GM21526 (cell line): Measurements from ENCODE around the gene F12.
"Not testable (repeated sequence)": the region's sequence is repeated elsewhere in the genome, so short reads cannot be mapped to it uniquely, and the experiment has no call there.

Experiments
- ATAC-seq: cut with Tn5 transposase; IDR thresholded peaks from one replicate; pipeline ENCODE4 v1.9.1; 2021; ENCODE audit warnings: moderate library complexity; ENCODE audit not compliant: unreplicated experiment, low FRiP score

F12 gene

DNA sequence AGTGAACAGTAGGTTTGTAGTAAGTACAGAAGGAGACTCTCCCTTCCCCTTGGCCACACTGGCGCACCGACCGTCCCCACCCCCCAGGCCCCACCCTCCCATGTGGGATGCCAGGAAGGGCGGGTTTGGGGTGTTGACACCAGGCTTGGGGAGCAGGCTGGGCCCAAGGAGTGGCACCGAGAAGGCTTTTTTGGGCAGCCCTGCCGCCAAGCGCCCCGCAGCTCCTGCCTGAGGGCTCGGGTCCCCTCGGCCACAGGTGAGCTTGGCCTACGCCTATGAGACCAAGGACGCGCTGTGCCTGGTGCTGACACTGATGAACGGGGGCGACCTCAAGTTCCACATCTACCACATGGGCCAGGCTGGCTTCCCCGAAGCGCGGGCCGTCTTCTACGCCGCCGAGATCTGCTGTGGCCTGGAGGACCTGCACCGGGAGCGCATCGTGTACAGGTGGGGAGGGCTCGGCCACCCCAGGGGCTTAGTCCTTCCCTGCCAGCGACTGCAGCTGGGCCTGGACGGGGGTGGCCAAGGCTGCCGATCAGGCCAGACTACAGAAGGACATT, 24.4 kb upstream of the F12 start:
- ATAC-seq: no peak

DNA sequence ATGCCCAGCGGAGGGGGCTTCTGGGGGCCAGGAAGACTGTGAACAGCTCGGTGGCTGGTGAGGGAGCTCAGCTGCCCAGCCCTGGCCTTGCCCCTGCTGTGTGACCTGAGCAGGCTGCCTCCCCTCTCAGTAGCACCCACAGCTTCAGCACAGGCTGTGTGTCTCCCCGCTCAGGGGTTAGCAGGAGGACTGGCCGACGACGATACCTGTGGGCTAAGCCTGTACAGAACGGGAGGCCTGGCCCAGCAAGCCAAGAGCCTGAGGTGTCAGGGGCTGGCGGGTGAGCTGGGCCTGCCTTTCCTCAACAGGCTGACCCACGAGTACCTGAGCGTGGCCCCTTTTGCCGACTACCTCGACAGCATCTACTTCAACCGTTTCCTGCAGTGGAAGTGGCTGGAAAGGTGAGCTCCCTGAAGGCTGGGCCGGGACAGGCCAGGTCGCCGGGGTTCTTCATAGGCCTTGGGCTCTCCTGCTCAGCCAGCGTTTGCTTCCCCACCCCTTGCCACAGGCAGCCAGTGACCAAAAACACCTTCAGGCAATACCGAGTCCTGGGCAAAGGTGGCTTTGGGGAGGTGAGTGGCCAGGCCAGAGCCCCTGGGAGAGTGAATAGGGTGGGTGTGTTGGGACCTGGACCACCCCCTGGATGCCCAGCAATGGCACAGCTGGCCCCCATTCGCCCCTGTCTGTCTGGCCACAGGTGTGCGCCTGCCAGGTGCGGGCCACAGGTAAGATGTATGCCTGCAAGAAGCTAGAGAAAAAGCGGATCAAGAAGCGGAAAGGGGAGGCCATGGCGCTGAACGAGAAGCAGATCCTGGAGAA, 23.7 kb upstream of the F12 start:
- no peak for ATAC-seq

DNA sequence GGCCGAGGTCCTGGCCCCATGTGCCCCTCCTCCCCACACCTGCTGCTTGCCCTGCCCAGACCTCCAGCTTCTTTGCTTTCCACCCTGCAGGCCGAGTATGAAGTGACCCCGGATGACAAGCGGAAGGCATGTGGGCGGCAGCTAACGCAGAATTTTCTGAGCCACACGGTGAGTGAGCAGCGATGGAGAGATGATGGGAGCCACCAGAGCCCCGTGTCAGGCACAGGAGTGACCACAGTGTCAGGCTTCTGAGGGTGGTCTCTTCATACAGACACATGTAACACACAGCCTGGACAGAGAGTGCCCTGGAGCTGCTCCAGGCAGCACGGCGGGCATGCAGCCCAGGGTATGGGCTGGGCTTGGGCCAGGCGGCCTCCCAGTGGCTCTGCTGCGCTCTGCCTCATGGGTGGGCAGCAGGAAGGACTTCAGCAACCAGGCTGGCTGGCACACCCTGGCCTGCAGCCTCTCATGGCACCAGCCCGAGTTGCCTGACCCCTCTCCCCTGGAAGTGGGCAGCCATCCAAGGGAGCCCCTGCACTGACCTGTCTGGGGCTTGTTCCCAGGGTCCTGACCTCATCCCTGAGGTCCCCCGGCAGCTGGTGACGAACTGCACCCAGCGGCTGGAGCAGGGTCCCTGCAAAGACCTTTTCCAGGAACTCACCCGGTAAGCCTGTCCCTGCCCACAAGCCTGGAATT, 22.9 kb upstream of the F12 start:
- ATAC-seq: no peak

DNA sequence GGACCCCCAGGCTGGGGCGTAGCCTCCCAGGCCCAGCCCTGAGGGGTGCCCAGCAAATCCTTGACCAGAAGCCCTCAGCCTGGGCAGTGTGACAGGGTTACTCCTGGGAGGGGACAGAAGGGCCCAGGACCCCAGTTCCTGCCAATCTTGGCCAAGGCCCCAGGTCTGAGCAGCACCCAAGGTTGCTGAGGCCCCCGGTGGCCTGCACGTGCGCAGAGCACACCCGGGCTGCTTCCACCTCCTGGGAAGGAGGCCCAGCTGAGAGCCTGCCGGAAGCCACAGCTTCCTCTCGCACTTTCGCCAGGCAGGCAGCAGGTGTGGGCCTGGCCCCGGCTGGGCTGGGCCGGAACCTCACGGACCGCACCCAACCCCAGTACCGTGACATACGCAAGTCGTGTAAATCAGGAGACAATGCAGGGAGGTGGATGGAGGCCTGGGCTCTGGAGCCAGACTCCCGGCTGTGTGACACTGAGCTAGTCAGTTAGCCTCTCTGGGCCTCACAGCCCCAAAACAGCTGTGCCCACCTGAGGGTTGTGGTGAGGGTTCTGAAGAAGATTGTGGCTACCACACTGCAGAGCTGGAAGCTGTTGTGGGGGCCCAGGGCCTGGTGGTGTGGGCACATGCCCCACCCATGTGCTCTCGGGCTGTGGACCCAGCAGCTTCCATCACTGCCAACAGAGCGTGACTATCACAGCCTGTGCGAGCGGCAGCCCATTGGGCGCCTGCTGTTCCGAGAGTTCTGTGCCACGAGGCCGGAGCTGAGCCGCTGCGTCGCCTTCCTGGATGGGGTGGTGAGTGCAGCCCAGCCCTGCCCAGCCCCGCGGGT, 22.2 kb upstream of the F12 start:
- ATAC-seq: peak; percentile 39

DNA sequence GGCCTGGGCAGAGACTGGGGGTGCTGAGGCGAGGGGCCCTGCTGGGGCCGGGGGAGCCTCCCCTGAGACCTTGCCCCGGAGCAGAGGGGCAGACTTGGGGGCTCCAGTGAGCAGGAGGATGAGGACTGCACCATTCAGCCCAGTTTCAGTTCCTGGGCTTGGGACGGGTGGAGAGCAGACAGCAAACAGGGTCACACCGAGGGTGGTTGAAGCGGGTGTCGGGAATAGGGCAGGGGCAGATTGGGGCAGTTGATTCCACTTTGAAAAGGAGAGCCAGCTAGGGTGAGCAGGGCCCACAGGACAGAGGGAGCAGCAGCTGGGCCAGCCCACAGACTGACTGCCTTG, 21.6 kb upstream of the F12 start:
- no peak for ATAC-seq

DNA sequence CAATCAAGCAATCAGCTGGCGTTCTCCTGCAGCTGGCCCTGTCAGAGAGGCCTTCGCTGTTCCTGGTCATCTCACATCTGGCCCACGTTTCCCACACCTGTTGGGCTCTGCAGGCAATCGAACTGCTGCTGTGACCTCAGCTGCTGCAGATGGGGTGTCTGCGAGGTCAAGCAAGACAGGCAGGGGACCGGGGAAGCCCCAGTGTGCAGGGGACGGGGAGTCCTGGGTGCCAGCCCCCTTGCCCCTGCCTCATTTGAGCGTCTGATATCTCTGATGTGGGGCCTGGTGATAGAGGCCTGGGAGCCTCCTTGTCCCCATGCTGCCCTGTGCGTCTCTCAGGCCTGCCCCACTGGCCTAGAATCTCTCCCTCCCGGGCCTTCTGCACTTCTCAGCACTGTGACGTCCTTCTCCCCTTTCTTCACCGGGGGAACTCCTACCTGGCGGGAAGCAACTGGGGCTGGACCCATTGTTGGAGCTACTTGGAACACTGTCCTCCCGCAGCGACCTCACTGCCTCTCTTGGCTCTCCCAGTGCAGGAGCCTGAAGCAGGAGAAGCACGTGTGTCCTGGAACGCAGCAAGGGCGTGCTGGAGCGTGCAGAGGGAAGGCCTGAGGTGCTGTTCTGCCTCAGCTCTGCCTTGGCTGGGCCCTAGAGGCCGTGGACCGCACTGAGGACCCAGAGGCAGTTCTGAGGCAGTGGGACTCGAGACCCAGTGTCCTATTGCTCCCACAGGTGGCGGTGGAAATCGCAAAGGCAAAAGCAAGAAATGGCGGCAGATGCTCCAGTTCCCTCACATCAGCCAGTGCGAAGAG, 21.0 kb upstream of the F12 start:
- no peak for ATAC-seq

DNA sequence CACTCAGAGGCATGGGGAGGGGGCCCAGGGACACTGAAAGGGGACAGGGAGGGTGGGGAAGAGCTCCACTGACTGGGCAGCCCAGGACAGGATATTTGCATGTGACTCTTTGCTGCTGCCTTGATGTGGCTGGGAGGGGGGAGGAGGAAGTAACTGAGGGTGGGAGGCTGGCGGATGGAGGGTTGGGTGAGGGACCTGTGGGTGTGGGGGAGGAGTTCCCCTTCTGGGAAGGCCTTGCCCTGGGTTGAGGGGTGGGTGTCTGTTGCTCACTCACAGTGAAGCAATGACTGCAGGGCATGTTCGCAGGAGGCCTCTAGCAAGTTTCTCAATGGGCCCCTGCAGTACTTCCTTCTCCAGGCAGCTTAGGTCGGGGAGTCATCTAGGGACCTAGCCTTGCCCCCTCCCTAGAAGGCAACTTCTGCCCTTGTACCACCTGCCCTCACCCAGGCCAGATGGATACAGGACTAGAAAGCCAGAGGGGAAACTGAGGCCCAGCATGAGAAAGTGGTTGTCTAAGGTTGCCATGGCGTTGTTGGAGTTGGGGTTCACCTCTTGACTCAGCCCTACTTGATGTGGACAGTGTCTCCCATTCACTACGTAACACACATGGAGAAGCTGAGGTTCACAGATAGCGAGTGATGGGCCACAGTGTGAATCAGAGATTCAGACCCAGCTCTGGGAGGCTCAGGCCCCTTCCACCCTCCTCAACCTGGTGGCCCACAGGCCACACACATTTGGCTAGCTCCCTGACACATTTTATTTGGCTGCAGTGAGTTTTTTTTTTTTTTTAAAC, 20.1 kb upstream of the F12 start:
- ATAC-seq: no peak

DNA sequence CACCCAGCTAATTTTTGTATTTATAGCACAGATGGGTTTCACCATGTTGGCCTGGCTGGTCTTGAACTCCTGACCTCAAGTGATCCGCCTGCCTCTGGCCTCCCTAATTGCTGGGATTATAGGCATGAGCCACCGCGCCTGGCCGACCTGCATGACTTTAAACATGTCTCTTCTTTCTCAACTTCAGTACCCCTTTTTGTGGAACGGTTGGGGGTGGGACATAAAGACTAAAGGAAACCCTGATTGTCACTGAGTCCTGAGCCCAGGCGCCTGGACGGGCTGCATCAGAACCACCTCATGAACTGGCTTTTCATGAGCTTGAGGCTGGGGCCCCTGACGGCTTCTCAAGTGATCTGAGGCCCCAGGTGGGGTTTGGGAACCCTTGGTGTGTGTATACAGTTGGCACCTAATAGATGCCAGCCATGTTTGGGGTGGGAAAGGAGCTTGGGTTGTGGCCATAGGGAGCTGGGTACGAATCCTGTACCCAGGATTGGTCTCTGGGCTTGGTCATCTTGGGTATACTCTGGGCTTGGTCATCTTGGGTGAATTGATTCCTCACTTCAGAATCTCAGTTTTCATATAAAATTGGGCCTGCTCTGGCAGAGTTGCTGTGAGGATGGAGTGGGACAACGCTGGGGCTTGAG, 19.3 kb upstream of the F12 start:
- ATAC-seq: no peak

DNA sequence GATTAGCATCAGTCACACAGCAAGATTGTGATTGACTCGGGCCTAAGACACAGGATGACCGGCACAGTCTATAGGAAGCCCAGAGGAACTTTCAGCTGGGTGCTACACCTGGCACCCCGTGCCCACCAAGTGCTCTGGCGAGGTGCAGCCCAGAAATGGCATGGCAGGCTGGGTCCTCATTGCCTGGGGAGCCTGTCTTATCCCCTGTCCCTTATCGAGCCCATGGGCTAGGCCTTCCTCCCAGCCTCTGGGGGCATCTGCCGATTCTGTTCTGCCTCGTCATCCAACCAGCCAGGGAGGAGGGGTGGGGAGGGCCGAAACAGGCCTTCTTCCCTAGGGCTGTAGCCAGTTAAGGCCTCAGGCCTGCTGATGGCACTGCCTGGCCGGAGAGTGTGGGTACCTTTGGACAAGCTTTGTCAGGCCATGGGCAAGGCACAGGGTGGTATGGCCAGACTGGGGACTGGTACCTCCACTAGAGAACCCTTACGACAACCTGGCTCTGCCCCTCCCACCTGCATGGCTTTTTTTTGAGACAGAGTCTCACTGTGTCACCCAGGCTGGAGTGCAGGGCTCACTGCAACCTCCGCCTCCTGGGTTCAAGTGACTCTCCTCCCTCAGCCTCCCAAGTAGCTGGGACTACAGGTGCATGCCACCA, 18.7 kb upstream of the F12 start:
- ATAC-seq: no peak

DNA sequence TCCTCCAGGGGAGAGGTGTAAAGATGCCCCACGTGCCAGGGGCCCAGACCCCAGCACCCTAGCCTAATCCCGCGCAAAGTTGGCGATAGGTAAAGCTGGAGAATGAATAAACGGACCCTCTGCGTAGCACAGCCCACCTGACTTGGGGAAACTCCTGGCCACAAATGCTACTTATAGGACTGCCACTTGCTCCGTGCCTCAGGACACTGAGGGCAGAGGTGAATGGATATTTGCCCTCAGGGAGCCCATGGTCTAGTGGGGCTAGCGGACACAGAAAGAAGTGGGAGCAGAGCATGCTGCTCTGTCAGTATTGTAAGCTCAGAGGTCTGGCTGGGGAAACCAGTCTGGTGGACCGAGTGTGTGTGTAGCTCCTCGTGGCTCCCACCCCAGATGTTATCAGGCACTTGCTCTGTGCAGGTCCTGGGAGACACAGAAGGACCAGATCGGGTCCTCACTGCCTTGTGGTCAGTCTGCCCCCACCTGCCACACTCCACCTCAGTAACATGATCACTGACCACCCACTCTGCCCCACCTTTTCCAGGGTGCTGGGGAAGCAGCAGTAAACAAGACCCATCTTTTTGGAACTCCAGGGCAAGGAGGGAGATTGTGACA, 18.0 kb upstream of the F12 start:
- no peak for ATAC-seq

DNA sequence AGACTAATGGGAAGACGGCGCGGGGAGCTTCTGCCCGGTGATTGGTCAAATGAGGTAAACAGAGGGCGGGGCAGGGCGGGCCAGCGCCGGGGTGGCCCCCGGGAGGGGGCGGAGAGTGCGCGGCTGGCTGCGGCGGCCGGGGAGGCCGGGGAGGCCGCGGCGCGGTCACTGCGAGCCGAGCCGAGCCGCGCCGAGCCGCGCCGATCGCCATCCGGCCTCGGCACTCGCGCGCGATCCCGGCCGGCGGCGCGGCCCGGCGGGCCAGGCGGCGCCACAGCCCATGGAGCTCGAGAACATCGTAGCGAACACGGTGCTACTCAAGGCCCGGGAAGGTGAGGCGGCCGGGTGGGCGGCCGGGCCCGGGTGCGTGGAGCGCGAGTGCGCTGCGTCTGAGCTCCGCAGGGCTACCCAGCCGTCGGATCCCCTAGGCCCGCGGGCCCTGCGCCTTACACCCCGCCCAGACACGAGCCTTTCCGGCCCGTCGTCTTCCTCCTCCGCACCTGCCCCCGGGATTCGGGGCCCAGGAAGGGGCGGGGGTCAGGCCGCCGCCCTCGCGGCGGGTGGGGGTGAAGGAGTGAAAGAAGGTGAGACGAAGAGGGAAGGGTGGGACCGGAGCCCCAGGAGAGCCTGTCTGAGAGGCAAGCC, 17.3 kb upstream of the F12 start, which contains the start of gene GRK6:
Gene GRK6, plus strand, starts transcription at position 111 of the 645 bp plus-strand sequence. Its CDS starts 170 bp downstream, at position 281.
- peak; percentile 12 for ATAC-seq

DNA sequence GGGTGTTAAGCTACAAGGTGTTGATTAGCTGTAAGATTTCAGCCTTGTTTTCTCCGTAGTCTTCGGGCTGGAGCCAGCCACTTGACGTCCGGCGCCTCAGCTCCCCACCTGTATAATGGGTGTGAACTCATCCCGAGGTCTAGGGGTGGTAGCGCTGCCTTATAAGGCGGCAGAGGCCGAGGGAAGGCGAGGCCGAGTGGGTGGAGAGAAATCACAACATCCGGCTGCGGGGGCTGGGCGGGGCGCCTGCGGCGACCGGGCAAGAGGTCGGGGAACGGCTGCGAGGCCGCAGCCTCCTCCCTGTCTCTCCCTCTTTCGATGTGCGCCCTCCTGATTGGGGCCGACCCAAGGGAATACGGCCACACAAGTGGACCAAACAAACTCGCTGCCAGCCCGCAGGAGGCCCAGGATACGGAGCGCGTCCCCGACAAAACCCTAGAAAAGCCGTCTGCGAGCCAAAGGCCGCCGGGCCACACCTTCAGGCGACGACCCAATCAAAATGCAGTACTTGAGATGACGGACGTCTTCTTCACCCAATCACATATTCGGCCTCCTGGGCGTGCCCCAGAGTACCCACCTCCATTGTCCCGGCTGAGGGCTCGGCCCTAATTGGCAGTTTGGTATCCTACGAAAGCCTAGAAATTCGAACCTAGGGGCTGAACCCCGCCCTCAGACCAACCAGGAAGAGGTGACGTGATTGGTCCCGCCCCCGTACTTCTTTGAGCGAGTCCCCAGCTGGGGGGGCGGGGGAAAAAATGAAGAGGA, 16.6 kb upstream of the F12 start:
- peak; percentile 74 for ATAC-seq

DNA sequence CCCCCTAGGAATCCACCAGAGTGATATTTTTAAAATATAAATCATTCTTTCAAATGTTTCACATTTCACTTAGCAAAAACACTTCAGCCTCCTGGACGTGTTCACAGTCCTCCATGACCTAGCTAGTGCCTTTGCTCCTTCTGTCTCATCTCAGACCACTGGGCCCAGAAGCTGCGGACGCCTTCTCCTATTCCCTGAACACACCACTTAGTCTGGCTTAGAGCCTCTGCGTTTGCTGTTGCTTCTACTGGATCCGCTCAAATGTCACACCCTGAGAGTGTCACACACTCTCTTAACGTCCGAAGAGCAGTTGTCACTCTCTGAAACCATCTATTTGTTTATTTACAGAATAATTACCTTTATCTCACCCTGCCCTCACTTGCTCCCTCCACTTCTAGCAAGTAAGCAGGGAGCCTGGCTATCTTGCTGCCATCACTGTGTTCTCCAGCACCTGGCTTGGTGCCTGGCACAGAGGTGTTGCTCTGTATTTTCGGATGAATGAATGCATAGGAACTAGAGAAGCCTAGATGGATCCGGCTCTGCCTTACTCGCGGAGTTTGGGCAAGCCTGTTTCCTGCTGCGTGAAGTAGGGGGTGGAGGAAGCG, 15.9 kb upstream of the F12 start:
- ATAC-seq: no peak

DNA sequence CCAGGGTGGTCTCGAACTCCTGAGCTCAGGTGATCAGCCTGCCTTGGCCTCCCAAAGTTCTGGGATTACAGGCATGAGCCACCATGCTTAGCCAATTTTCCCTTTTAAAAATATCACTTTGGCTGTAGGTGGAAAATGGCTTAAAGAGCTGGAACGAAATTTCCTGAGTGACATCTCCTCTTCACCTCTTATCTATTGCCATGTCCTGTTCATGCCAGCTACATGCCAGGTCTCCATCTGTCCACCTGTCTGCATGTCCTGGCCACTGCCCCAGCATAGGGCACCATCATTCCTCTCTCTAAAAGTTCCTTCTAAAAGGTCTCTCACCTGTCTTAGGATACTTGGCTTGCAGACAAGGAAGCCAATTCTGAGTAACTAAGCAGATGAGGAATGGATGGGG, 14.3 kb upstream of the F12 start:
- no peak for ATAC-seq

DNA sequence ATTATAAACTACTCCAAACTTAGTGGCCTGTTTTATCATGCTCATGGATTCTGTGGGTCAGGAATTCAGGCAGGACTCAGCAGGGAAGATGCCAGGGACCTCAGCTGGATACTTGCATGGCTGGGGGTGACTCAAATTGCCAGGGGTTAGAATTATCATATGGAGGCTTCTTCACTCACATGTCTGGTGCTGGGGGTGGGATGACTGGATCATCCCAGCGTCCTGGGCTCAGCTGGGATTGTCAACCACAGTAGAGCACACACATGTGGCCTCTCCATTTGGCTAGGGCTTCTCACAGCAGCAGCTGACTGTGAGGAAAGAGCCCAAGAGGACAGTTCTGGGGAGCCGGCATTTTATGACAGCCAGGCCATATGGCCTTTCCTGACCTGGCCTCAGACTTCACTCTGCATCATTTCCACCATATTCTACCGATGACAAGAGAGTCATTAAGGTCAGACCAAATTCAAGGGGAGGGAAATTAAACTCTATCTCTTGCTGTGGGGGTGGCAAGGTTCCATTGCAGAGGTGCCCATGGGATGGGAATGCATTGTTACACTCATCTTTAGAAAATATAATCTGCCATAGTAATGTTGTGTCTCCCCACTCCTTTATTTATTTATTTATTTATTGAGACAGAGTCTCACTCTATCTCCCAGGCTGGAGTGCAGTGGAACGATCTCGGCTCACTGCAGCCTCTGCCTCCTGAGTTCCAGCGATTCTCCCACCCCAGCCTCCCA, 11.9 kb upstream of the F12 start:
- ATAC-seq: no peak

DNA sequence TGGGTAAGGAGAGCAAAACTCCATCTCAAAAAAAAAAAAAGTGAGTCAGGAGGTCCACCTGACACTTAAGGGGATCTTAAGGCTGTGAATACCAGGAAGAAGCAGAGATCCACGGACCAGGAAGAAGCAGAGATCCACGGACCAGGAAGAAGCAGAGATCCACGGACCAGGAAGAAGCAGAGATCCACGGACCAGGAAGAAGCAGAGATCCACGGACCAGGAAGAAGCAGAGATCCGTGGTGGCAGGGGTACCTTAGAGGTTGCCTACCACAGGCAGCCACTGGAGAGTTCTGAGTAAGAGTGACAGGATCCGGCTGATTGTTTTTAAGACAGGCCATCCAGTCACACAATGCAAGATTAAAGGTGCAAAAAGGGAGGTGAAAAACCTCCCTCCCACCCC, 11.1 kb upstream of the F12 start:
- not testable (repeated sequence) for ATAC-seq
